Tibial artery (tissue), 4 donors: ENCODE measurements around the gene TMEM18.

ENCODE experiments used
- DNase-seq, 2 donors: peaks; one replicate each; pipeline ENCODE4 v3.0.0-alpha.2; 2019
- H3K27ac ChIP-seq, 2 donors: fragments of 200-600 bp; sonication (generic) in 1 of 2; 1 replicate in 1 of 2; 2 replicates in 1 of 2; pipeline ENCODE4 v1.5.1; 2018 to 2019; ENCODE audit warnings: mild to moderate bottlenecking in 1 of 2
- H3K27me3 ChIP-seq, 2 donors: fragments of 200-600 bp; sonication (generic) in 1 of 2; one replicate each; pipeline versions ENCODE4 v1.5.1 to v1.6.0; 2016 to 2019
- H3K36me3 ChIP-seq, 3 donors: fragments of 200-600 bp; sonication (generic) in 2 of 3; one replicate each; pipeline ENCODE4 v1.5.1; 2016 to 2019; ENCODE audit warnings: mild to moderate bottlenecking in 2 of 3
- H3K4me1 ChIP-seq, 4 donors: fragments of 200-600 bp; sonication (generic) in 2 of 4; 1 replicate in 3 of 4; 2 replicates in 1 of 4; pipeline ENCODE4 v1.5.1; 2016 to 2019
- H3K4me3 ChIP-seq, 2 donors: fragments of 200-600 bp; sonication (generic) in 1 of 2; 1 replicate in 1 of 2; 2 replicates in 1 of 2; pipeline ENCODE4 v1.5.1; 2018 to 2019; ENCODE audit warnings: mild to moderate bottlenecking in 2 of 2
- H3K9me3 ChIP-seq, 3 donors: fragments of 200-600 bp; sonication (generic) in 1 of 3; one replicate each; pipeline ENCODE4 v1.5.1; 2016 to 2019
- intact Hi-C: fragments of 100-400 bp; cut with DNase I; formaldehyde crosslinking; loops from one replicate; pipeline ENCODE4 v1.15.0; 2023; ENCODE audit warnings: low total_unique reads
- TF ChIP-seq, protein P1 (sequence below), 2 experiments: fragments of 200-600 bp in 1 of 2; fragments of 450-650 bp in 1 of 2; IDR thresholded peaks; one replicate each; pipeline ENCODE4 v1.5.1; 2017 to 2019; ENCODE audit warnings: antibody characterized with exemption in 2 of 2, mild to moderate bottlenecking in 1 of 2, moderate library complexity in 1 of 2

TMEM18 gene

GRCh38 chr2:641872-642815 is 35.1 kb downstream of the TMEM18 start:
- H3K9me3 ChIP-seq = no peaks in the 10 kb centered on the region
- no peaks in the 10 kb centered on the region for H3K36me3 ChIP-seq
- no peak overlapping the region for H3K27ac ChIP-seq
- H3K4me3 ChIP-seq = no peak overlapping the region
- peaks cover 0 to under 1% (median 0%) of the 10 kb centered on the region in 4 donors for H3K4me1 ChIP-seq
- DNase-seq = no peak
- intact Hi-C loops = no loop called here
- TF ChIP-seq, protein P1, sequence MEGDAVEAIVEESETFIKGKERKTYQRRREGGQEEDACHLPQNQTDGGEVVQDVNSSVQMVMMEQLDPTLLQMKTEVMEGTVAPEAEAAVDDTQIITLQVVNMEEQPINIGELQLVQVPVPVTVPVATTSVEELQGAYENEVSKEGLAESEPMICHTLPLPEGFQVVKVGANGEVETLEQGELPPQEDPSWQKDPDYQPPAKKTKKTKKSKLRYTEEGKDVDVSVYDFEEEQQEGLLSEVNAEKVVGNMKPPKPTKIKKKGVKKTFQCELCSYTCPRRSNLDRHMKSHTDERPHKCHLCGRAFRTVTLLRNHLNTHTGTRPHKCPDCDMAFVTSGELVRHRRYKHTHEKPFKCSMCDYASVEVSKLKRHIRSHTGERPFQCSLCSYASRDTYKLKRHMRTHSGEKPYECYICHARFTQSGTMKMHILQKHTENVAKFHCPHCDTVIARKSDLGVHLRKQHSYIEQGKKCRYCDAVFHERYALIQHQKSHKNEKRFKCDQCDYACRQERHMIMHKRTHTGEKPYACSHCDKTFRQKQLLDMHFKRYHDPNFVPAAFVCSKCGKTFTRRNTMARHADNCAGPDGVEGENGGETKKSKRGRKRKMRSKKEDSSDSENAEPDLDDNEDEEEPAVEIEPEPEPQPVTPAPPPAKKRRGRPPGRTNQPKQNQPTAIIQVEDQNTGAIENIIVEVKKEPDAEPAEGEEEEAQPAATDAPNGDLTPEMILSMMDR (IDR thresholded peaks at IDR 0.05) = no peak
- peaks cover 0 to 22% of the 10 kb centered on the region in 2 donors for H3K27me3 ChIP-seq

DNA sequence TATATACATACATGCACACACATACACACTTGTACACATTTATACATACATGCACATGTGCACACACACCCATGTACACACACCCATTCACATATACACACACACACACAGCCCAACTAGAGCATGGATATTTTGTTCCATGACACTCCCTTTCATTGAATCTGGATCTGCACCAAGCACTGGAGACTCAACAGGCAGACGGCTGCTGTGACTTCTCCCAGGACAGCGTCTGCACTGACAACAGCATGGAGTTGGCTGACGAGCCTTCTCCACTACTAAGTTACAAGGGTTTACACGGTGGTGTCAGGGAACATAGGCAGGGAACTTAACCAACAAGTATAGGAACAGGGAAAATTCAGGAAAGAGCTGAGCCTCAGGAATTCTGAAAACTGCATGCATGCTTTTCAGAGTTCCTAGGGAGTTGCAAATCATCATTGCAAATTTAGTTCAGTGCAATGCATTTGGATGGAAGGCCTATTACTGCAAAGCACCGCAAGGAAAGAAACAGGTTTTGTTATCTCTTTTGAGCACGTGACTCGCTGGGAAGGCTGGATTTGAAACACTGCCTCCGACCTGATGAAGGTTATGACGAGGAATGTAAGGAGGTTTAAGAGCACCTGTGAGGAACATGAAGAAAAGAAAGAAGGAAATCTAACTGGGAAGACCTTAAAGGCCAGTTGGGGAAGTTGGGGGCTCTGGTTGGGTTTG is 35.9 kb downstream of the TMEM18 start:
- Histone ChIP-seq H3K36me3 (no peaks in the 10 kb centered on the region), H3K27ac (no peak overlapping the region), H3K4me3 (no peak overlapping the region), H3K27me3 (peaks cover 0 to 19% of the 10 kb centered on the region in 2 donors), H3K4me1 (peaks cover 0 to 8% (median 6%) of the 10 kb centered on the region in 4 donors), H3K9me3 (no peaks in the 10 kb centered on the region)
- intact Hi-C loops = no loop called here
- TF ChIP-seq, protein P1 (IDR thresholded peaks at IDR 0.05) = no peak
- DNase-seq = no peak

GRCh38 chr2:639703-640102 is 37.5 kb downstream of the TMEM18 start:
- Histone ChIP-seq H3K4me3 (no peak overlapping the region), H3K4me1 (peaks cover 0 to 8% (median 6%) of the 10 kb centered on the region in 4 donors), H3K36me3 (no peaks in the 10 kb centered on the region), H3K27ac (no peak overlapping the region), H3K27me3 (peaks cover 0 to 8% of the 10 kb centered on the region in 2 donors), H3K9me3 (no peaks in the 10 kb centered on the region)
- DNase-seq = no peak
- intact Hi-C loops = loop anchor here (10.0 kb wide), 1 partner anchor 345 kb away; no protein-coding TSS in a partner anchor
- TF ChIP-seq, protein P1 (IDR thresholded peaks at IDR 0.05) = no peak

- no peak for DNase-seq
- intact Hi-C loops = loop anchor here (10.0 kb wide), 1 partner anchor 343 kb away; no protein-coding TSS in a partner anchor
- Histone ChIP-seq H3K9me3 (no peaks in the 10 kb centered on the region), H3K4me1 (peaks cover 0 to 8% (median 6%) of the 10 kb centered on the region in 4 donors), H3K27ac (no peak overlapping the region), H3K27me3 (peaks cover 0 to 4% of the 10 kb centered on the region in 2 donors), H3K36me3 (no peaks in the 10 kb centered on the region), H3K4me3 (no peak overlapping the region)
- TF ChIP-seq, protein P1 (IDR thresholded peaks at IDR 0.05) = no peak
Observed at GRCh38 chr2:637804-638203, 39.4 kb downstream of the TMEM18 start.

- intact Hi-C loops = loop anchor here (10.0 kb wide), 1 partner anchor 343 kb away; no protein-coding TSS in a partner anchor
Observed at GRCh38 chr2:637406-637776, 39.8 kb downstream of the TMEM18 start.

More at GRCh38 chr2:637406-637776, 39.8 kb downstream of the TMEM18 start:
- Histone ChIP-seq H3K27ac (no peak overlapping the region), H3K9me3 (no peaks in the 10 kb centered on the region), H3K36me3 (no peaks in the 10 kb centered on the region), H3K4me1 (peaks cover 0 to 8% (median 6%) of the 10 kb centered on the region in 4 donors), H3K4me3 (no peak overlapping the region), H3K27me3 (peaks cover 0 to 4% of the 10 kb centered on the region in 2 donors)
- DNase-seq = no peak
- TF ChIP-seq, protein P1 (IDR thresholded peaks at IDR 0.05) = no peak
